HG02885 (cell line): ENCODE data around the gene KLF6.
A peak's percentile ranks its signal among the peaks of the same experiment; 100 is the strongest.

Experiments
- ATAC-seq: cut with Tn5 transposase; IDR thresholded peaks from one replicate; pipeline ENCODE4 v1.9.1; 2021; ENCODE audit warnings: mild to moderate bottlenecking; ENCODE audit not compliant: unreplicated experiment, poor library complexity

KLF6 gene

GRCh38 chr10:3760083-3760482, 24.9 kb downstream of the KLF6 start:
- ATAC-seq: no peak

GRCh38 chr10:3759397-3759796, 25.6 kb downstream of the KLF6 start:
- ATAC-seq: no peak

DNA sequence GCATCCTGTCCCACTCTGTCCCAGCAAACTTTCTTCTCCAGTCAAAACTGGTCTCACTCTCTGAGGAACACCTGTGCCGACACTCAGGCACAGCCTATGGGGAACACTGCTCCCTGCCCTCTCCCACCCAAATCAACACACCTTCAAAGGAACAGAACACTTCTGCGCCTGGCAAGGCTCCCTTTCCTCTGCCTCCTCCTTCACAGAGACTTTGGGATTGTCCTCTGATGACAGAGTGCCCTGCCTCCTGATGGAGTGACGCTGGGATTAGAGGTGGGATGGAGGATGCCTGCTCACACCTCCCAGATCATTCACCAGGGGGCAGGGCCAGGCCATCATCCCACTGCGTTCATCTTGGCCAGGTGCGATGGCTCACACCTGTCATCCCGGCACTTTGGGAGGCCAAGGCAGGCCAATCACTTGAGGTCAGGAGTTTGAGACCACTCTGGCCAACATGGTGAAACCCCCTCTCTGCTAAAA, 26.5 kb downstream of the KLF6 start:
- no peak for ATAC-seq

DNA sequence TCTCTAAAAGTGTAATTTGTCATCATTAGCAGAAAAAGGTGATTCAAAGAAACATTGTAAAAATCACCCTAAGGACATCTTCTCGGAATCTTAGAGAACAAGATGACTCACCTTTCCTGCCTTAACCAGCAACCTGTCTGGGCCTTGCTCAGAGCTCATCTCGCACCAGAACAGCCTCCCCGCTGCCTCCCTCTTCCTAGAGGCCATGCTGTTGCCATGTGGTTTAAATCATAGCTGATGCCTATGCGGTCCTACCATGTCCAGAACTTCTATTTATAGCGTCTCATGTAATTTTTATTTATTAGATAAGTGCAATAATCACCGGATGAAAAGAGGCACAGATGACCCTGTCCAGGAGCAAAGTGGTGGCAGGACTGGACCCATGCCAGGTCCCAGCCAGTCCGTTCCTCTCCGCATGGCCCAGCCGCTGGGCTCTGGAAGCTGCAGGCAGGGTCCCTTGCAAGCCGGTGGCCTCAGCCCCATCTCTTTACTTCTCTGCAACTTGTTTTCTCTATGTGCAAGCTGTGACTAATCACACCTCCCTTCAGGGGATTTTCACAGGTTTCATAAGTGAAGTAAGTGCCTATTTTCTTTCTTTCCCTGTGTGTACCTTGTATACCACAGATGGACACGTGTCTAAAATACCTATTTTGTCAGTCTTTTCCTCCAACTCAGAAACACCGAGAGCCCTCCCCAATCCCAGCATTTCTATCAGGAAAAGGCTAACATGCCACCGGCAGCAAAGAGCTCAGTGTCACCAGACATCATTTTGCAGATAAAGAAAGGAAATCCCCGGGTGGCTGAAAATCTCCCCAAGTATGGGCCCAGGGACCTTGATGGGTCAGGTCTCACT, 27.1 kb downstream of the KLF6 start:
- ATAC-seq: peak; percentile 85

DNA sequence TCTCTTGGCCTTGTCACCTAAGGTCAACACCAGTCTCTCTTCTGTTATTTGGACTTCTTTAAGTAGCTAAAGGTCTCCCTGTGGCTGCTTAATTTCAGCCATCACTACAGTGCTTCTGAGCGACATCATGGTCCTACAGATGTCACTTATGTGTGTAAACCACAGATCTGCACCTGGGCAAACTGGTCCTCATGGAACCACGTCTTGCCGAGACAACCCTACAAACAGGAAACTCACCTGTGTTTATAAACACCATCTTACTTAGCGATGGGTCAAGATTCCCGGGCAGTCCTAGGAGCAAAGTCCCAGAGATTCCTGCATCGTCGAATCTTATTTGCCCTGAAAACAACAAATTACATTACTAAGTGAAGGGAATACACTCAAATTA, 27.8 kb downstream of the KLF6 start:
- ATAC-seq: no peak

- ATAC-seq: no peak
Observed at GRCh38 chr10:3756360-3756740, 28.7 kb downstream of the KLF6 start.

- ATAC-seq: no peak
Observed at GRCh38 chr10:3755440-3756359, 29.3 kb downstream of the KLF6 start.

DNA sequence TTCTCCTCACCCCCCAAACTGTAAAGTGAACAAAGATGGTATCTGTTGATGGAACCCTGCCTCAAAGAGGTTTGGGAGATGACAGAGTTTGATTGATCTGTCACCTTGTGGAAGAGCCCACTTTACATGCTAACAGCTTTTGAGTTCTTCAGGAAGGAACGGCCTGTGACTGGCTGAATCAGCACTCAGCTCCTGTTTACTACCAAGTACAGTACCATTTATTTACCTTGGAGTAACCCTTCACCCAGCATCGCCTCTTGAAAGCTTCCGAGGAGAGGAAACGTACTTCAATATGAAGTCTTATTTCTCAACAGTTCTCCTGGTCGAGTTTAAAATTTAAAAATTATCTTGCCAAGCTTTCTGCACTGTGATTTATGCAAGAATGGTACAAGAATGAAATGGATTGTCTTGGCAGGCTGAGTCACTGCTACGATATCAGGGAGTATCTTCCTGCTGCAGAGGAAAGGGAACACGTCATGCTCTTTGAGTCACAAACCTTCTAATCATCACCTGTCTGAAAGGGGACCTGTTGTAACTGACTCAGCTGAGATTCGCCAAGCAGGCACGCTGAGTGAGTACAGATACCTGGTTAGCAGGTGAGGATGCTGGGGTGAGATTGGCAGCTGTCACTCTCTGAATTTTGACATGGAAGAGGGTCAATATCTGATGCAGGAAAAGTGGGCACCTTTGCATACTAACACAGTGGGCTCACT, 30.1 kb downstream of the KLF6 start:
- ATAC-seq: no peak

GRCh38 chr10:3750854-3751253, 34.2 kb downstream of the KLF6 start:
- no peak for ATAC-seq

DNA sequence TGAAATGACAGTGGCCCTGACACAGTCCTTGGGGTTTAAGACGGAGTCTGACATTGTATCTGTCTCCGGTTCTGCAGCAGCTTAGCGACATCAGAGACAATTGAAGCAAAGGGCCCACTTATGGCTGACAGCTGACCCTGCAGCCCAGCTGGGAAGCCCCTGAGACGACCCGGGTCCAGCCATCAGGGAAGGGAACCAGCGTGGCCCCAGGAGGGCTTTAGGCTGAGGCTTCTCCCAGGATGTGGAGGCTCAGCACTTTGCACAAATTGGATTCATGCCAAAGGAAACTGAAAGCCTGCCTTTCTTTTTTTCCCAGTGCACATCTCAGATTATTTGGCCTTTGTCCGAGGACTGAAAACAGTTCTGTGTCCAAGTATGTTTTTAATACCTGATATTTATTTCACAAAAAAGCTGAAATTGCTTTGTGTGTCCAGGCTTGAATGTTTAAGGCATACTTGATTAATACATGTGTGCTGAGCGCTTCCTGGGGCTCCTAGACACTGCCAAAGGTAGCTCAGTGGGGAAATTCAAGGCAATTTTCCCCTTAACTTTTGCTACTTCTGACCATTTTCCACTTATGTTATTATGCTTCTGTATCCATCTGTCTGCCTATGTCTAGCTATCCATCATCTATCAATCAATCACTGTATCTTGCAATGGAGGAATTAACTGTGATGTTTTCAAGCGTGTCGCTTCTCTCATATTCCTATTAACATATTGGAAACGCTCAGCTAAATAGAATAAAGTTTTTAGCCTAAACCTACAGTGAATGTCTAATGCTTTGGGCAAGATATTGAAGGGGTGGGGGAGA, 34.8 kb downstream of the KLF6 start:
- ATAC-seq: peak; percentile 14

GRCh38 chr10:3749600-3749999, 35.4 kb downstream of the KLF6 start:
- peak; percentile 45 for ATAC-seq

GRCh38 chr10:3749011-3749410, 36.0 kb downstream of the KLF6 start:
- ATAC-seq: no peak

DNA sequence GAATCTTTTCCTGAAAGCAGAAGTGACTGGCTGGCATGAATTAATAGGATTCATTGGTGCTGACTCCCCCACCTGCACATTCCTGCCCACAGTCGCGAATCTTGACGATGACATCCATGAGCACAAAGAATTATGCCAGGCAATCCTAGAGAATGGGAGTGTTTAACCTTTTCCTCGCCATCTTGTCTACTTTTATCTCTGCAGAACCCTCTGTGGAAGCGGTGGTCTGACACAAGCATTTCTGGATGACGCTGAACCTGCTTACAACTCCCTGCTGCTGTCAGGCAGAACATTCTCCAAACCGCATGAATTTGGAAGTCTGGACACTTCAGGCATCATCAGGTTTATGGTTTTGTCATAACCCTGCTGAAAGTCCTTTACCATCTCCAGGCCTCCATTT, 36.5 kb downstream of the KLF6 start:
- no peak for ATAC-seq

GRCh38 chr10:3747984-3748383, 37.0 kb downstream of the KLF6 start:
- no peak for ATAC-seq

GRCh38 chr10:3747248-3747960, 37.6 kb downstream of the KLF6 start:
- no peak for ATAC-seq

- no peak for ATAC-seq
Observed at GRCh38 chr10:3746634-3747033, 38.4 kb downstream of the KLF6 start.

DNA sequence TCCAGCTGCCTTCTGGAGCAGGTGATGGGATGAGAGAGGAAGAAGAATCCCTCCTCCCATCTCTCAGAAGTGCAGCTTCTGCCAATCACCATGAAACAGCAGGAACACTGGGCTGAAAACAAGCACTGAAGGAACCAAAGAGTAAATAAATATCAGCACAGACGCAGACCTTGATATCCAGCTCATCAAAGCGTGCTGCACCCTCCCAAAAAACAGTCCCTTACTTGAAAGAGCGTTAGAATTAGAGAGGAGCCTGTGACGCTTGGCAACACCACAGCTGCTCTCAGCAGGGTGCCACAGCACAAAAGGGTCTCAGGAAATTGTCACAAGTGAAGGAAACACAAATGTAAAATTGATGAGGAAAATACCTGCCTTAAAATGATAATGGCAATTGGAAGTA, 39.5 kb downstream of the KLF6 start:
- ATAC-seq: no peak

DNA sequence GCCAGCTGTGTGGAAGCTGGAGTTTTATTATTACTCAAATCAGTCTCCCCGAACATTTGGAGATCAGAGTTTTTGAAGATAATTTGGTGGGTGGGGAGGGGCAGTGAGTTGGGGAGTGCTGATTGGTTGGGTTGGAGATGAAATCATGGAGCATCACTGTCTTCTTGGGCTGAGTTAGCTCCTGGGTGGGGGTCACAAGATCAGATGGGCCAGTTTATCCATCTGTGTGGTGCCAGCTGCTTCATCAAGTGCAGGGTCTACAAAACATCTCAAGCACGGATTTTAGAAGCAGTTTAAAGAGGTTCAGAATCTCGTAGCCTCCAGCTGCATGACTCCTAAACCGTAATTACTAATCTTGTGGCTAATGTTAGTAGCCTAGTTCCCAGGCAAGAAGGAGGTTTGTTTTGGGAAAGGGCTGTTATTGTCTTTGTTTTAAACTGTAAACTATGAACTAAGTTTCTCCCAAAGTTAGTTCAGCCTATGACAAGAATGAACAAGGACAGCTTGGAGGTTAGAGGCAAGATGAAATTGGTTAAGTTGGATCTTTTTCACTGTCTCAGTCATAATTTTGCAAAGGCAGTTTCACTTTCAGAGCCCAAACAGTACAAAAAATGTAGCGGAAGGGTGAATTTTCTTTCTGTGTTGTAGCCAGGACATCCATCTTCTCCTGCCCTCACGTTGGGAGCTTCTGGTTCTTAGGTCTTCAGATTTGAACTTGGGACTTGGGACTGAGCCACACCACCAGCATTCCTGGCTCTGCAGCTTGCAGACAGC, 43.1 kb downstream of the KLF6 start:
- peak; percentile 57 for ATAC-seq
